ENCODE results near the gene SWAP70.
"Not testable (repeated sequence)": the region's sequence is repeated elsewhere in the genome, so short reads cannot be mapped to it uniquely, and the experiment has no call there.

Gene SWAP70

GRCh38 chr11:9722023-9722422 is 58.1 kb downstream of the SWAP70 start:
- no peak for DNase-seq (ENCODE audit: low spot score)

GRCh38 chr11:9722893-9723292 is 59.0 kb downstream of the SWAP70 start:
- DNase-seq (ENCODE audit: low spot score): no peak

DNA sequence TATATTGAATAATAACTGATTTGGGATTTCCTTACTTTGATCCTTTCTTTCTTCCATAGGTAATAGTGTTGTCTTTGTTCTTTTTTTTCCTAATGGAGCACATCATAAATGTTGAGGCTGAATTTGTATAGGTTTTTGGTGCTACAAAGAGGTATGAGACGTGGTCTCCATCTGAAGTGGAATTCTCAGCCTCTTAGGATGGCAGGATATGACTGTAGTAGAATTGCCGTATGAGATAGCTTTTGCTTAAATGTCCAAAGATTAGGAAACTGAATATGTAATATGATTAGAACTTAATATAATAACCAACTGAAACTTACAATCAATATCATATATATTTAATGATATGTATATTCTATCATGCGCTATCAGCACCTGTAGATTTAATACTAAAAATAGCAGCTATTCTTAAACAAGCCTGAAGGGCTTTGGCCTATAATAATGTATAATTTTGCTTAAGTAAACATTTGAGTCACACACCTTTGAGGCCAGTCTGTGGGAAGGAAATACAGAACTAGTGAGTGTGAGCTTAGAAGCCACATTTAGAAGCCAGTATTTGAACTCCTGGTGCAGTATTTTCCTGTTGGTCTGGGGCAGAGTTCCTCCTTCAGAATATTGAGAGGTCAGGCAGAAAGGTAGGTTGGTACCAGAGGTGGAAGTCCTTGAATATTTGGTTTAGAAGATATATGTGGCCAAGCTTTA is 62.6 kb downstream of the SWAP70 start:
- no peak for DNase-seq (ENCODE audit: low spot score)

GRCh38 chr11:9728058-9728457 is 64.2 kb downstream of the SWAP70 start:
- no peak for DNase-seq (ENCODE audit: low spot score)

- DNase-seq (ENCODE audit: low spot score): no peak
These were observed 67.4 kb downstream of the SWAP70 start for GRCh38 chr11:9731256-9731655.

DNA sequence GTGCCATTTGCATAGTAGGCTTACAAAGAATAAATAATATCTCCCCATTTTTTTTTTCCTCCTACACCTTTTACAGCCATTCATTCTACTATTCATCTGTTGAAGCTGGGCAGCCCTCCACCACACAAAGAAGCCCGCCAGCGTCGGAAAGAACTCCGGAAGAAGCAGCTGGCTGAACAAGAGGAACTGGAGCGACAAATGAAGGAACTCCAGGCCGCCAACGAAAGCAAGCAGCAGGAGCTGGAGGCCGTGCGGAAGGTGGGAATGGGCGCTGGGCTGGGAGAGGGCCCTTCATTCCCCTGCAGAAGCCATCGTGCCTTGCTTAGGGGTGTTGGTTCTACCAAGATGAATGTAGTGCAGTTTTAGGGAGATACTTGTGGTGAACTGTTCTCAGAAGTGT is 68.6 kb downstream of the SWAP70 start:
- no peak for DNase-seq (ENCODE audit: low spot score)

DNA sequence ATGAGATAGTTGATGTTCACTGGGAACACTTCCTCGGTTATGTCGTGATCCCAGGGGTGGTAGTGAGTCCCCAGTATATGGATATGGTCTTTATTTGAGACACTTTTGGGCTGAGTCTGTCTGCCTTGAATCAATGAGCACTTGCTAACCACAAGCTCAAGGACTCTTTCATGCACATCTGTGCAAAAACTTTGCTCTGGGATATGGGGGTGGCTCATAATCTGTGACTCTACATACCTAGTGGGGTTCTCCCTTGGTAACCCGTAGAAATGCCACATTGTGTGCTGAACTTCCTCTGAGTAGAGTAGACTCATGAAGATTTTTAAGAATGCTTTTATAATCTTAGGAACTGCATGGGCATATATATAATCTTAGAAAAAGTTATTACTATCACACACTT is 69.3 kb downstream of the SWAP70 start:
- DNase-seq (ENCODE audit: low spot score): no peak

- no peak for DNase-seq (ENCODE audit: low spot score)
These were observed 71.4 kb downstream of the SWAP70 start for GRCh38 chr11:9735236-9735635.

DNA sequence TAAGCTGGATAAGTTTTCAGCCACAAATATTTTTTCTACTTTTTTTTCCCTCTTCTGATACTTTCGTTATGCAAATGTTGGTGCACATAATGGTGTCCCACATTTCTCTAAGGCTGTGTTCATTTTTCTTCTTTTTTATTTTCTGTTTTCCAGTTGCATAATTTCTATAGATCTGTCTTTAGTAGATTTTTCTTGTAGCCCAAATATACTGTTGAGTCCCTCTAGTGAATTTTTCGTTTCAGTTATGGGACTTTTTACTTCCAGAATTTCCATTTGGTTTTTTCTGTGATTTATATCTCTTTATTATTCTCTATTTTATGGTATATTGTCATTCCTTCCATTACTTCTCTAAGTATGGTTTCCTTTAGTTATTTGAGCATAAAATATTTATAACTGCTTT is 72.0 kb downstream of the SWAP70 start:
- no peak for DNase-seq (ENCODE audit: low spot score)

GRCh38 chr11:9736365-9736764 is 72.5 kb downstream of the SWAP70 start:
- DNase-seq (ENCODE audit: low spot score): no peak

- no peak for DNase-seq (ENCODE audit: low spot score)
These were observed 74.2 kb downstream of the SWAP70 start for GRCh38 chr11:9738116-9738515.

DNA sequence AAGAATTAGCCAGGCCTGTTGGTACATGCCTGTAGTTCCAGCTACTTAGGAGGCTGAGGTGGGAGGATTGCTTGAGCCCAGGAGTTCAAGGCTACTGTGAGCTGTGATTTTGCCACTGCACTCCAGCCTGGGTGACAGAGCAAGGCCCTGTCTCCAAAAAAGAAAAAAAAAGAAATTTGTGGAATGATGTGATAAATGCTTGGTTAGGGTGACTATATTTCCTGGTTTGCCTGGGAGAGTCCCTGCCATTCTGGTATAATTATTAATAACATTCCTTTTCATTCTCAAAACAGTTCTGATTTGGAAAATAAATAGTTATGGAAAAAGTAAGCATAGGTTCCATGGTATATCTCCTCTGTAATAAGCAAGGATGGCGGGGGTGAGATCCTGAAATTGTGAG is 74.8 kb downstream of the SWAP70 start:
- no peak for DNase-seq (ENCODE audit: low spot score)

GRCh38 chr11:9739123-9739900 is 75.4 kb downstream of the SWAP70 start:
- peak; percentile 55 for DNase-seq (ENCODE audit: low spot score)

DNA sequence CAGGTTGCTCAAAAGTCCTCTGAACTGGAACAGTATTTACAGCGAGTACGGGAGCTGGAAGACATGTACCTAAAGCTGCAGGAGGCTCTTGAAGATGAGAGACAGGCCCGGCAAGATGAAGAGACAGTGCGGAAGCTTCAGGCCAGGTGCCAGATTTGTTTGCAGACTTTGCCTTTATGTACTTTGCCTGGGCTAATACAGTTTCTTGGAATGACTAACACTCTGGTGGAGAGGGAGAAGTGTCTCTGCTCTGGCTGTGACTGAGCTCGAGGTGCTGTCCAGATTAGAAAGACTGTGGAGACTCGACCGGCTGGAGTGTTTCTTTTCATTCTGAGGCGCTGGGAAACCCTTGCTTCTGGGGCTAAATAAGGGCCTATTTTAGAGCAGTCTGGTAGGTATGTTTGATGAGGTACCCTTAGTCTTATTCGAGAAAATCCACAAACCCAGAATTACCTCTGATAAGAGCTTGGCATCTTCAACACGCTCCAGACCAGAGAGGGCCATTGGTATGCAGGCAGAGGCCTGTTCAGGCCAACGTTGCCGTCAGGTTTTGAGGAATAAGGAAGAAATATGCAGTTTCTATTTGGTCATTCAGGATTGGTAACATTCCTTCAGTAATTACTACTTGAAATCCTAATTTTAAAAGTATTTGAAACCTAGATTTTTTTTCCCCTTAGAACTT is 76.5 kb downstream of the SWAP70 start:
- no peak for DNase-seq (ENCODE audit: low spot score)

DNA sequence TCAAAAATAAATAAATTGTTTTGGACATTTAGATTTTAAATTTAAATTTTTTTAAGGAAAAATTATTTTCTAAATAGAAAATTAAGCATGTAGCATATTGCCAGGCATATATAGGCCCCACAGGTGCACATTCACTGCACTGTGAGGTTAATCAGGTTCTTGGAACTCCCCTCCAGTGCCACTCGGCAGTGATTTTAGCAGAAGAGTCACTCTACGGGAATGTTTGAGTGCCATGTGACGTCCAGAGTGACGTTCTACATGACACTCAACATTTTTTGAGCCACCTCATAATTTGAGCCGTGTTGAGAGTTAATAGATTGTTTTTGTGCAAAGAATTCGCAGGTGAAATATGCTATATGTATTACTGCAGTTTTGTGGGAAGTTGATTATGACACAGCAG is 77.4 kb downstream of the SWAP70 start:
- DNase-seq (ENCODE audit: low spot score): no peak

- not testable (repeated sequence) for DNase-seq (ENCODE audit: low spot score)
These were observed 79.6 kb downstream of the SWAP70 start for GRCh38 chr11:9743512-9743911.

GRCh38 chr11:9745411-9746211 is 81.7 kb downstream of the SWAP70 start:
- DNase-seq (ENCODE audit: low spot score): peak; percentile 70

DNA sequence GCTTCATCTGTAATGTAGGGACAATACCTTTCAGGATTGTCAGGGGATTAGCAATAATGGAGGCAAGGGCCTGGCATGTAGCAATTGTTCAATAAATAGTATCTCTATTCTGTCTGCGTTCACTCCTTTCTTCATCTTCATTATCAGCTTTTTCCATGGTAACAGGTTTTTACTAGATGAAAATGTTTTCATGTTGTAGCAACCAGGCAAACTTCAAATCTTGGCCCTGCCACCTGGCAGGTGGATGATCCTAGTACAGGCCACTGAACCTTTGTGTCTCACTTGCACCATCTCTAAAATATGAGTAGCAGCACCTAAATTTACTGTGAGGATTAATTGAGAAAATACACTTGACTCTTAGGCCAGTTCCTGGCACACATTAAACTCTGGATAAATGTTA is 83.4 kb downstream of the SWAP70 start:
- DNase-seq (ENCODE audit: low spot score): peak; percentile 59

DNA sequence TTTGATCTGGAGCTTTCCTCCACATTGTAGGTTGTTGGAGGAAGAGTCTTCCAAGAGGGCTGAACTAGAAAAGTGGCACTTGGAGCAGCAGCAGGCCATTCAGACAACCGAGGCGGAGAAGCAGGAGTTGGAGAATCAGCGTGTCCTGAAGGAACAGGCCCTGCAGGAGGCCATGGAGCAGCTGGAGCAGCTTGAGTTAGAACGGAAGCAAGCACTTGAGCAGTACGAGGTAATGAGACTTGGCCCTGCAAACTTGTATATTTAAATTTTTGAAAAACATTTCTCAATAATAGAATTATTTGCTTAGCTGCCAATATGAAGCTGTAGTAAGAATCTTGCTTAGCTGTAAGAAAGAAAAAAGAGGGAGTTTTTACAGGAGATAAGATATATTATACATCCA is 84.0 kb downstream of the SWAP70 start:
- no peak for DNase-seq (ENCODE audit: low spot score)

DNA sequence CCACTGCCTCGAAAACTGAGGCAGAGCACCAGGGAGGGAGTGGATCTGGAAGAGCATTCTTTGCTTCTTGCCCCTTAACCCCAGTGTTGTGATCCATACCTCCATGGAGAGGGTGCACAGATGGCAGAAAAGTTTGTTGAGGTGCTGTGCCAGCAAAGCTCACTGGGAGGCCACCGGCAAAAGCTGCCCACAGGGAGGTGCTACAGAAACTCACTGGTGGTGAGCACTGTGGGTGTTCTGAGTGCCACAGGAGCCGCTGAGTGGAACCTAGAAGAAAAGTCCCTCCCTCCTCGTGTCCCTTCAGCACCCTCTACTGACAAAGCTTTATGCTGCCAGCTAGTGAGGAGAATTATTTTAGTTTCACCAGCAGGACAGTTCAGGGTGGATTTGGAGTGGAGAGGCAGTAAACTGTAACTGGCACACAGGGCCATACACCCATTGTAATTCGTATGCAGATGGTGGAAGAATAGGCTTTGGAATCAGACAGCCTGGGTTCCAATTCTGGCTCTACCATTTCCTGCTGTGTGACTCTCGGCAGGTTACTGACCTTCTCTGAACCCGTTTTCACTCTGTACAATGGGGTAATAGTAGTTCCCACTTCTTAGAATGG is 84.6 kb downstream of the SWAP70 start:
- DNase-seq (ENCODE audit: low spot score): peak; percentile 91

DNA sequence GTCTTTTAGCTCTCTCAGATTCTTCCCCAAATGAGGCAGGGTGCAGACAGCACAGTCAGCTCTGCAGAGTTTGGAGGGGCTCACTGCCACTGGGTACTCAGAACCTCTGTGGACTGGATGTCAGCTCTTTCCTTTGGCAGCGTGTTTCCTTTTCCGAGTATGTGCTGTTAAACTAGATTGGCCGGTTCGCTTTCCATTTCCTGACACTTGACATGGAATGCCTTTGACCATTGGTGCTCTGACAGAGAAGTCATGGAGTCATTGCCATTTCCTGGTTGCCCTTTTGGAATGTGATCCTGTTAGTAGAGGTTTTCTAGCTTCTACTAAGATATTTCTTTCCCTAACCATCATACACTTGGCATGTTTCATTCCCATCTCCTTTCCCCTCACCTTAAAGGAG is 86.7 kb downstream of the SWAP70 start:
- no peak for DNase-seq (ENCODE audit: low spot score)

DNA sequence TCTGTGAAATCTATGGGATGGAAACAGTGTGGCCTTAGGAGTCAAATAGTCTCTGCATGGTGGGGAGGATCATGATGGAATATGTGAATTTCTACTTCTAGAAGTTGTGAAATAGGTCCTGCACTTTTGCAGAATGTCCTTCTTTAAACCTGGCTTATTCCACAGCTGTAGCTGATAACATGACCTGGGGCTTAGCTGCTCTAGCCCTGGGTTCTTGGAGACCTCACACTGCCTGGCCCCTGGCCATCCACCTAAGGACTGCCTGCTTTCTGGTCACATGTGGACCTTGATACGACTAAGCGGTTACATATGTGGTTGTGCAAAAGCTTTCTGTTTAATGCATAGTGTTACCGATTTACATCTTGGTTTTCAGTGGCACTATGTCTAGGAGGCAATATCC is 88.2 kb downstream of the SWAP70 start:
- DNase-seq (ENCODE audit: low spot score): no peak
